AG04450 (cell line): Measurements from ENCODE around the gene KDF1. TPM values are rescaled to one million over a fixed set of nuclear protein-coding genes. Genes with fewer than 3 reads are reported as not detected.

Source experiments
- CTCF ChIA-PET: fragments of 300-600, 350-600 bp; formaldehyde crosslinking; extraction: SDS; loops from one replicate; lab custom pipeline; 2022; ENCODE audit warnings: antibody characterized with exemption, inconsistent platforms; lab: Charles Lee
- POLR2A ChIA-PET: fragments of 350-600 bp; formaldehyde crosslinking; extraction: SDS; loops from one replicate; lab custom pipeline; 2021; ENCODE audit warnings: antibody characterized with exemption, inconsistent platforms; lab: Yijun Ruan, JAX
- DNase-seq: peaks from one replicate; pipeline ENCODE4 v3.0.0-alpha.2; 2011; ENCODE audit warnings: low read depth, low spot score
- H3K27ac ChIP-seq: one replicate; pipeline ENCODE4 v1.5.1; 2012; ENCODE audit warnings: low read depth, low read length, control low read depth
- H3K27me3 ChIP-seq: one replicate; pipeline ENCODE4 v1.6.0; 2012; ENCODE audit warnings: low read length; ENCODE audit not compliant: control insufficient read depth, insufficient read depth
- H3K4me3 ChIP-seq: 2 replicates; pipeline ENCODE4 v1.5.1; 2011; ENCODE audit warnings: mild to moderate bottlenecking, low read depth, low read length, control low read depth
- H3K9me3 ChIP-seq: 2 replicates; pipeline ENCODE4 v1.5.1; 2012; ENCODE audit warnings: low read length; ENCODE audit not compliant: control insufficient read depth, insufficient read depth
- CTCF ChIP-seq: IDR thresholded peaks from 2 replicates; pipeline ENCODE4 v1.5.1; 2011; ENCODE audit warnings: low read depth, low read length, control low read depth, inconsistent platforms
- polyA plus RNA-seq: library from polyadenylated mRNA; depleted of rRNA; stranded (reverse); fragments of >200 nt; gene quantifications from 2 replicates; pipeline ENCODE4 v1.2.3, GENCODE V29; 2011

Gene KDF1
- polyA plus RNA-seq, 1 experiment: not detected

GRCh38 chr1:26976621-26977510 is 16.6 kb upstream of the KDF1 start:
- no peak for TF ChIP-seq CTCF
- H3K27me3 ChIP-seq: no peaks in the 10 kb centered on the region
- no peak for DNase-seq
- H3K27ac ChIP-seq: no peak overlapping the region
- H3K4me3 ChIP-seq: no peak overlapping the region
- POLR2A ChIA-PET: no interaction called here
- no peaks in the 10 kb centered on the region for H3K9me3 ChIP-seq
- CTCF ChIA-PET: interaction anchor here (0.5 kb wide), 1 partner anchor 21 kb away, joined by 3 read pairs; no protein-coding TSS in a partner anchor

GRCh38 chr1:26972821-26973220 is 12.6 kb upstream of the KDF1 start:
- TF ChIP-seq CTCF: no peak
- H3K4me3 ChIP-seq: no peak overlapping the region
- ChIA-PET CTCF (interaction anchor here (0.6 kb wide), 1 partner anchor 40 kb away, joined by 3 read pairs; the partner anchor contains the start of gene TENT5B), POLR2A (interaction anchor here (1.0 kb wide), 1 partner anchor 11 kb away, joined by 9 read pairs; no protein-coding TSS in a partner anchor)
- no peak overlapping the region for H3K27ac ChIP-seq
- no peaks in the 10 kb centered on the region for H3K27me3 ChIP-seq
- H3K9me3 ChIP-seq: no peaks in the 10 kb centered on the region
- no peak for DNase-seq

GRCh38 chr1:26972390-26972789 is 12.1 kb upstream of the KDF1 start:
- POLR2A ChIA-PET: interaction anchor here (1.0 kb wide), 1 partner anchor 10 kb away, joined by 9 read pairs; no protein-coding TSS in a partner anchor
- CTCF ChIA-PET: interaction anchor here (0.6 kb wide), 1 partner anchor 40 kb away, joined by 3 read pairs; the partner anchor contains the start of gene TENT5B
- no peak for TF ChIP-seq CTCF
- DNase-seq: no peak
- Histone ChIP-seq H3K4me3 (no peak overlapping the region), H3K27me3 (no peaks in the 10 kb centered on the region), H3K9me3 (no peaks in the 10 kb centered on the region), H3K27ac (no peak overlapping the region)

GRCh38 chr1:26971590-26971989 is 11.3 kb upstream of the KDF1 start:
- POLR2A ChIA-PET: interaction anchor here (1.0 kb wide), 1 partner anchor 10 kb away, joined by 9 read pairs; no protein-coding TSS in a partner anchor
- no peak for TF ChIP-seq CTCF
- H3K27me3 ChIP-seq: no peaks in the 10 kb centered on the region
- H3K9me3 ChIP-seq: no peaks in the 10 kb centered on the region
- H3K4me3 ChIP-seq: no peak overlapping the region
- no peak overlapping the region for H3K27ac ChIP-seq
- DNase-seq: no peak
- CTCF ChIA-PET: no interaction called here

GRCh38 chr1:26970810-26971209 is 10.5 kb upstream of the KDF1 start:
- Histone ChIP-seq H3K27ac (no peak overlapping the region), H3K27me3 (no peaks in the 10 kb centered on the region), H3K4me3 (no peak overlapping the region), H3K9me3 (no peaks in the 10 kb centered on the region)
- no peak for TF ChIP-seq CTCF
- CTCF ChIA-PET: interaction anchor here (1.3 kb wide), 1 partner anchor 27 kb away, joined by 6 read pairs; no protein-coding TSS in a partner anchor
- POLR2A ChIA-PET: no interaction called here
- no peak for DNase-seq
